D721Med (cell line): Measurements from ENCODE around the gene CTXND2.
"Not testable (repeated sequence)": the region's sequence is repeated elsewhere in the genome, so short reads cannot be mapped to it uniquely, and the experiment has no call there.

ENCODE experiments used
- DNase-seq: peaks from one replicate; pipeline ENCODE4 v3.0.0; 2011; ENCODE audit warnings: low spot score; ENCODE audit not compliant: insufficient read length
- FAIRE-seq: peaks from 2 replicates; lab custom pipeline; 2011; peaks lifted over from hg19 to GRCh38; lab: Jason Lieb, UNC
- TF ChIP-seq, protein P1 (sequence below): IDR thresholded peaks from 2 replicates; pipeline ENCODE4 v1.5.1; 2012; ENCODE audit warnings: mild to moderate bottlenecking, control low read depth; ENCODE audit not compliant: insufficient read depth; ENCODE audit errors: missing control alignments

The CTXND2 gene

DNA sequence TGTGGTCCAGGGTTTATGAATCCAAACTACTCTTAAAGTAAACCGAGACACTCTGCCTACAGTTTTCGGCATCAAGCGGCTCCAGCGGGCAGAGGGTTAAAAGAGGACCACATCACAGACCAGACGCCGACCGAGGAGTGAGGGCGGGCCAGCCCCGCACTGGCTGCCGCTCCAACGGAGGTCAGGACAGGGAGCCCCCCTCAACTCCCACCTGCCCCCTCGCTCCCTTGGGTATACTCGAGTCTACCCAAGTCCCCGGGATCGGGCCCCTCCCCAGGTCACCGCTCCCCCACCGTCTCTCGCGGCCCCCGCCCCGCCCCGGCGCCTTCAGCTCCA, 10.8 kb upstream of the CTXND2 start:
- TF ChIP-seq, protein P1, sequence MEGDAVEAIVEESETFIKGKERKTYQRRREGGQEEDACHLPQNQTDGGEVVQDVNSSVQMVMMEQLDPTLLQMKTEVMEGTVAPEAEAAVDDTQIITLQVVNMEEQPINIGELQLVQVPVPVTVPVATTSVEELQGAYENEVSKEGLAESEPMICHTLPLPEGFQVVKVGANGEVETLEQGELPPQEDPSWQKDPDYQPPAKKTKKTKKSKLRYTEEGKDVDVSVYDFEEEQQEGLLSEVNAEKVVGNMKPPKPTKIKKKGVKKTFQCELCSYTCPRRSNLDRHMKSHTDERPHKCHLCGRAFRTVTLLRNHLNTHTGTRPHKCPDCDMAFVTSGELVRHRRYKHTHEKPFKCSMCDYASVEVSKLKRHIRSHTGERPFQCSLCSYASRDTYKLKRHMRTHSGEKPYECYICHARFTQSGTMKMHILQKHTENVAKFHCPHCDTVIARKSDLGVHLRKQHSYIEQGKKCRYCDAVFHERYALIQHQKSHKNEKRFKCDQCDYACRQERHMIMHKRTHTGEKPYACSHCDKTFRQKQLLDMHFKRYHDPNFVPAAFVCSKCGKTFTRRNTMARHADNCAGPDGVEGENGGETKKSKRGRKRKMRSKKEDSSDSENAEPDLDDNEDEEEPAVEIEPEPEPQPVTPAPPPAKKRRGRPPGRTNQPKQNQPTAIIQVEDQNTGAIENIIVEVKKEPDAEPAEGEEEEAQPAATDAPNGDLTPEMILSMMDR: no peak
- DNase-seq: no peak
- no peak for FAIRE-seq

- not testable (repeated sequence) for FAIRE-seq, DNase-seq
These were observed 8.0 kb upstream of the CTXND2 start for GRCh38 chr1:150878931-150879330.

DNA sequence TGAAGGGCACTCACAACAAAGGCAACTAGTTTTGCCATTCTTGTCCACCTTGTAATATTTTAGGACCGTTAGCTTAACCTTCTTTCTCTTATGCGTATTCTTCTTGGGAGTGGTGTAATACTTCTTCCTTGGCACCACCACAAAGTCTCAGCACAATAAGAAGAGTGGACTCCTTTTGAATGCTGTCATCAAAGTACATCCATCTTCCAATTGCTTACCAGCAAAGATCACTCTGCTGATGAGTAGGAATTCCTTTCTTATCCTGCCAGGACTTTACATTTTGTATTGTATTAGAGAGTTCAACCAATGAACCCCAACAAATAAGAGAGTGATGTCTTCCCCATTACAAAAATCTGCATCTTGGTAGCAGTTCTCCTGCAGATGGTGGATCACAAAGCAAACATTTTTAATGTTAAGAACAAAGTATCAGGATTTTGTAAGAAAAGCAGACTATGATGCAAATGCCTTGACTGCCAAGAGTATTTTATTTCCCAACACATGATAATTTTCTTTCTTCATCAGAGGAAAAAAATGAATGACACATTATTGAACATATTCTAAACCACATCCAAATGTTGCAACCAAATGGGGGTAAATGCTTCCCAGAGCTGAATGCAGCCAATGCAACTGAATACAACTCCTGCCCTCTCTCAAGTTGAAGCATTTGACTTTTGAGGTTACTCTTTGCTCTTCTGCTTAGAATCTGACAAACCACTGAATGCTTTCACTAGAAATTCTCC, 5.4 kb upstream of the CTXND2 start:
- TF ChIP-seq, protein P1: no peak
- FAIRE-seq (no peak), DNase-seq (no peak)

GRCh38 chr1:150883121-150883520, 3.8 kb upstream of the CTXND2 start:
- DNase-seq, FAIRE-seq: not testable (repeated sequence)

GRCh38 chr1:150888727-150889126, 1.8 kb downstream of the CTXND2 start:
- no peak for DNase-seq
- FAIRE-seq: no peak
- TF ChIP-seq, protein P1: no peak

- no peak for DNase-seq
- FAIRE-seq: no peak
- TF ChIP-seq, protein P1: no peak
These were observed 3.1 kb downstream of the CTXND2 start for GRCh38 chr1:150890033-150890416.

GRCh38 chr1:150893336-150893913, 6.5 kb downstream of the CTXND2 start:
- TF ChIP-seq, protein P1: no peak
- DNase-seq (no peak), FAIRE-seq (no peak)

DNA sequence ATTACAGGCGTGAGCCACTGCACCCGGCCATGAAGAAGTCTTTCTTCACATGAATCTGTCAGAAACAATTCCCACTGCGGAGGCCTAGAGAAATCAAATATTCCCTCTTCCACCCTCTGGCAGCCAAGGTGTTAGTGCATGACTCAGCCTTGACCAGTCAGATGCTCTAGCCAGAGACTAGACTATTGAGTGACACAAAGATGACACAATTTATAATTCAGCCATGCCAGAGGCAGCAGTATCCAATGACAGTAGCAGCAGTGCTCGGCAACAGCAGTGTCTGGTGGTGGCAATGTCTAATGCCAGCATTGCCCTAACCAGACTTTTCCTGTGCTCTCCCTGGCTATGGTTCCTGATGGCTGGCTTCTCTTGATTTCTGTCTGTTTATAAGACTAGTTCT, 8.7 kb downstream of the CTXND2 start:
- TF ChIP-seq, protein P1: no peak
- FAIRE-seq (no peak), DNase-seq (no peak)

- not testable (repeated sequence) for FAIRE-seq
These were observed 12.9 kb downstream of the CTXND2 start for GRCh38 chr1:150899795-150900194.

More at GRCh38 chr1:150899795-150900194, 12.9 kb downstream of the CTXND2 start:
- DNase-seq: not testable (repeated sequence)
